ENCODE measurements around the gene C1QTNF6. TPM values are rescaled to one million over a fixed set of nuclear protein-coding genes. Genes with fewer than 3 reads are reported as not detected.

The C1QTNF6 gene
- polyA plus RNA-seq, 1 donor, result 18.6 TPM

- no peak for DNase-seq
- 71% methylated on average over 1 of the region's 8 CpGs for WGBS (ENCODE audit: insufficient coverage, low lambda C conversion rate)
- H3K27ac ChIP-seq (ENCODE audit: low read length), result no peak overlapping the region
- no peaks in the 10 kb centered on the region for H3K27me3 ChIP-seq (ENCODE audit: control insufficient read depth, insufficient read depth, low read length)
- H3K4me3 ChIP-seq (ENCODE audit: low read length), result no peak overlapping the region
- no peaks in the 10 kb centered on the region for H3K36me3 ChIP-seq (ENCODE audit: control insufficient read depth, insufficient read depth, low read length)
- no peaks in the 10 kb centered on the region for H3K4me1 ChIP-seq (ENCODE audit: control insufficient read depth, insufficient read depth, low read length)
- no peaks in the 10 kb centered on the region for H3K9me3 ChIP-seq (ENCODE audit: control insufficient read depth, low read depth, low read length)
Measured at GRCh38 chr22:37222440-37222971, 34.5 kb upstream of the C1QTNF6 start.

GRCh38 chr22:37221424-37222333 lies 33.6 kb upstream of the C1QTNF6 start:
- Histone ChIP-seq H3K27ac (ENCODE audit: low read length) (no peak overlapping the region), H3K36me3 (ENCODE audit: control insufficient read depth, insufficient read depth, low read length) (no peaks in the 10 kb centered on the region), H3K27me3 (ENCODE audit: control insufficient read depth, insufficient read depth, low read length) (no peaks in the 10 kb centered on the region), H3K4me3 (ENCODE audit: low read length) (no peak overlapping the region), H3K4me1 (ENCODE audit: control insufficient read depth, insufficient read depth, low read length) (no peaks in the 10 kb centered on the region), H3K9me3 (ENCODE audit: control insufficient read depth, low read depth, low read length) (no peaks in the 10 kb centered on the region)
- no peak for DNase-seq
- 100% methylated on average over 1 of the region's 10 CpGs for WGBS (ENCODE audit: insufficient coverage, low lambda C conversion rate)

GRCh38 chr22:37220543-37220981 lies 32.5 kb upstream of the C1QTNF6 start:
- H3K4me1 ChIP-seq (ENCODE audit: control insufficient read depth, insufficient read depth, low read length), result no peaks in the 10 kb centered on the region

DNA sequence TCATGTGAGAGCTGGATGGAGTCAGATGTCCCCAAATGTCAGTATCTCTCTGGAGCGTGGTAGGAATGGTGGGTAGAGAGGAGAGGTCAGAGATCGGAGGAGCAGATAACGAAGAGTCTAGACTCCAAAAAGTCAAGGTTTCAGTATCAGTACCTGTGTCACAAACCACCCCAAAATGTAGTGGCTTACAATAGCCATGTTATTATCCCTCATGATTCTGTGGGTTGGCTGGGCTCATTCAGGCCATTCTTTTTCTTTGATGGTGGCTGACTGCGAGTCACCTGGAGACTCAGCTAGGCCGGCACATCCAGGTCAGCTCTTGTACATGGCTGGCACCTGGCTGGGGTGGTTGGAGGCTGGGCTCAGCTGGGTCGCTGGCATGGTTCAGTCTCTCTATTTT lies 31.5 kb upstream of the C1QTNF6 start:
- no peaks in the 10 kb centered on the region for H3K27me3 ChIP-seq (ENCODE audit: control insufficient read depth, insufficient read depth, low read length)
- no peaks in the 10 kb centered on the region for H3K9me3 ChIP-seq (ENCODE audit: control insufficient read depth, low read depth, low read length)
- WGBS (ENCODE audit: insufficient coverage, low lambda C conversion rate), result no CpG with 5 or more reads among the region's 6 CpGs
- no peak overlapping the region for H3K27ac ChIP-seq (ENCODE audit: low read length)
- DNase-seq, result no peak
- no peaks in the 10 kb centered on the region for H3K4me1 ChIP-seq (ENCODE audit: control insufficient read depth, insufficient read depth, low read length)
- no peaks in the 10 kb centered on the region for H3K36me3 ChIP-seq (ENCODE audit: control insufficient read depth, insufficient read depth, low read length)
- no peak overlapping the region for H3K4me3 ChIP-seq (ENCODE audit: low read length)

More at GRCh38 chr22:37220543-37220981, 32.5 kb upstream of the C1QTNF6 start:
- Histone ChIP-seq H3K36me3 (ENCODE audit: control insufficient read depth, insufficient read depth, low read length) (no peaks in the 10 kb centered on the region), H3K9me3 (ENCODE audit: control insufficient read depth, low read depth, low read length) (no peaks in the 10 kb centered on the region), H3K27ac (ENCODE audit: low read length) (no peak overlapping the region), H3K27me3 (ENCODE audit: control insufficient read depth, insufficient read depth, low read length) (no peaks in the 10 kb centered on the region), H3K4me3 (ENCODE audit: low read length) (no peak overlapping the region)
- no peak for DNase-seq
- no CpG with 5 or more reads among the region's 4 CpGs for WGBS (ENCODE audit: insufficient coverage, low lambda C conversion rate)

DNA sequence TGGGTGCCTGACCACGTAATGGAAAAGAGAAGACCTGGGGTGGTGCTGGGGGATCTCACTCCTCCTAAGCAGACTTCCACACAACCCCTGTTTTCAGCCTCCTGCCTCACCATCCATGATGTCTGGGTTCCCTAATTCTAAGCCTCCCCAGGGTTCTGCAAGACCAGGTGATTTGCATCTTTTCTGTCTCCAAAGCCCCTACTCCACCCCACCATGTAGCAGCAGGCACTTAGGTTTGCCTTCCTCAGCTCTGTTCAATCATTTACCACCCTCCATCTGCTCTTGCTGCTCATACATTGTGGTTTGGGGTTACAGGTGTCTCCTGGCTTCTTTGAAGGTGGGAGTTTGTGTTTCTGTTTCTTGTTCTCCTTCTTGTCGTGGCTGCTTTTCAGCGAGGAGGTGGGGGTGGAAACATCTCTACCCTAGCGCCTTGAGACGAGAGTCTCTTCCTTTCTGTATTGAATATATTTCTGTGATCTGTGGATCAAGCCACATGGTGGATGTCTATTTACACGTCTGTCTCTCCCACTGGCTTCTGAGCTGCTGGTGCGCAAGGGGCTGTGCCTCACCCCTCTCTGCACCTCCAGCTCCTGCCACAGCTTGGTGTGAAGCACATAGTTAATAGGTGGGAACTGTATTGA lies 30.8 kb upstream of the C1QTNF6 start:
- Histone ChIP-seq H3K27ac (ENCODE audit: low read length) (no peak overlapping the region), H3K36me3 (ENCODE audit: control insufficient read depth, insufficient read depth, low read length) (no peaks in the 10 kb centered on the region), H3K27me3 (ENCODE audit: control insufficient read depth, insufficient read depth, low read length) (no peaks in the 10 kb centered on the region), H3K4me1 (ENCODE audit: control insufficient read depth, insufficient read depth, low read length) (peaks cover 3% of the 10 kb centered on the region), H3K9me3 (ENCODE audit: control insufficient read depth, low read depth, low read length) (no peaks in the 10 kb centered on the region), H3K4me3 (ENCODE audit: low read length) (no peak overlapping the region)
- WGBS (ENCODE audit: insufficient coverage, low lambda C conversion rate), result no CpG with 5 or more reads among the region's 7 CpGs
- no peak for DNase-seq

DNA sequence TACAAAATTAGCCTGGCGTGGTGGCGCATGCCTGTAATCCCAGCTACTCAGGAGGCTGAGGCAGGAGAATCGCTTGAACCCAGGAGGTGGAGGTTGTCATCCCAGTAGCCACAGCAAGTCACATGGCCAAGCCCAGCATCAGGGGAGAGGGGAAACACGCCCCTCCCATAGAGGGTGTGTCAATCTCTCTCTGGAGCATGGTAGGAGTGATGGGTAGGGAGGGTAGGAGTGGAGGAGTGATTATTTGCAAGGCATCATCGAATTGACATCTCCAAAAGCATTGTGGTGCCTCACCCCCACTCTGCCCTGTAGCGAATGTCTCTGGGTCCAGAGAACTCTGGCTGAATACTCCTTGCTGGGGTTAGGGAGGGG lies 30.3 kb upstream of the C1QTNF6 start:
- WGBS (ENCODE audit: insufficient coverage, low lambda C conversion rate), result no CpG with 5 or more reads among the region's 6 CpGs
- H3K4me3 ChIP-seq (ENCODE audit: low read length), result no peak overlapping the region
- peaks cover 3% of the 10 kb centered on the region for H3K4me1 ChIP-seq (ENCODE audit: control insufficient read depth, insufficient read depth, low read length)
- no peaks in the 10 kb centered on the region for H3K27me3 ChIP-seq (ENCODE audit: control insufficient read depth, insufficient read depth, low read length)
- no peaks in the 10 kb centered on the region for H3K36me3 ChIP-seq (ENCODE audit: control insufficient read depth, insufficient read depth, low read length)
- no peak for DNase-seq
- H3K9me3 ChIP-seq (ENCODE audit: control insufficient read depth, low read depth, low read length), result no peaks in the 10 kb centered on the region
- H3K27ac ChIP-seq (ENCODE audit: low read length), result no peak overlapping the region

DNA sequence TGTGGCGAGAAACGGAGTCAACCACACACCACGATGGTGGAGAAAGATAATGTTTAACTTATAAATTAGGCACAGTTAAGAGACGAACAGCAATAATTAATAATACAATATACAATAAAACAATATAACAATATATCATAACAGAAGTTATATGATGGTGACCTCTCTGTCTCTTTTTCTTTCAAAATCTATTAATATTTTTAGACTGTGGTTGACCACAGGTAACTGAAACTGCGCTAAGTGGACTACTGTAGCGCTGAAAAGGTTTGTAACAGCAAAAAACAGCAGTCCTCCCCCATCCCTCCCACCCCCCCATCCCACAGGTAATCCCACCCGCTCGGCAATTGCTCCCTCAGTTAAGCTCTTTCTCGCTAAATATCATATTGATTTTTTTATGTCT lies 27.8 kb upstream of the C1QTNF6 start:
- Histone ChIP-seq H3K4me3 (ENCODE audit: low read length) (no peak overlapping the region), H3K9me3 (ENCODE audit: control insufficient read depth, low read depth, low read length) (no peaks in the 10 kb centered on the region), H3K27ac (ENCODE audit: low read length) (no peak overlapping the region), H3K4me1 (ENCODE audit: control insufficient read depth, insufficient read depth, low read length) (peaks cover 22% of the 10 kb centered on the region), H3K36me3 (ENCODE audit: control insufficient read depth, insufficient read depth, low read length) (no peaks in the 10 kb centered on the region), H3K27me3 (ENCODE audit: control insufficient read depth, insufficient read depth, low read length) (no peaks in the 10 kb centered on the region)
- 60% methylated on average over 2 of the region's 9 CpGs for WGBS (ENCODE audit: insufficient coverage, low lambda C conversion rate)
- no peak for DNase-seq

DNA sequence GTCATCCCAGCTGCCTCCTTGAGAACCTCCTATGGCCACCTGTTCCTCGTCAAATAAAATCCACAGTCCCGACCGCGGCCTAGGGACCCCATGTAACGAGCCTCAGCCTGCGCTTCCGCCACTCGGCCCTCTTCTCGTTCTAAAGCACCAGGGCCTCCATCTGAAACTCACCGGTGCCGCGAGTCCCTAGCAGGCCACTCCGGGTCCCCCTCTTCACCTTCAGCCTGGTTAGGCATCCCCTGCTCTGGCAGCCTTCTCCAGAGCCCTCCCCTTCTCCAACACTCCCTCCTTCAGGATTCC lies 26.6 kb upstream of the C1QTNF6 start:
- WGBS (ENCODE audit: insufficient coverage, low lambda C conversion rate), result no CpG with 5 or more reads among the region's 13 CpGs
- Histone ChIP-seq H3K27ac (ENCODE audit: low read length) (no peak overlapping the region), H3K9me3 (ENCODE audit: control insufficient read depth, low read depth, low read length) (no peaks in the 10 kb centered on the region), H3K36me3 (ENCODE audit: control insufficient read depth, insufficient read depth, low read length) (no peaks in the 10 kb centered on the region), H3K4me3 (ENCODE audit: low read length) (no peak overlapping the region), H3K27me3 (ENCODE audit: control insufficient read depth, insufficient read depth, low read length) (no peaks in the 10 kb centered on the region), H3K4me1 (ENCODE audit: control insufficient read depth, insufficient read depth, low read length) (peaks cover 31% of the 10 kb centered on the region)
- no peak for DNase-seq

- Histone ChIP-seq H3K4me3 (ENCODE audit: low read length) (no peak overlapping the region), H3K36me3 (ENCODE audit: control insufficient read depth, insufficient read depth, low read length) (no peaks in the 10 kb centered on the region), H3K27ac (ENCODE audit: low read length) (no peak overlapping the region), H3K9me3 (ENCODE audit: control insufficient read depth, low read depth, low read length) (no peaks in the 10 kb centered on the region), H3K4me1 (ENCODE audit: control insufficient read depth, insufficient read depth, low read length) (peaks cover 31% of the 10 kb centered on the region), H3K27me3 (ENCODE audit: control insufficient read depth, insufficient read depth, low read length) (no peaks in the 10 kb centered on the region)
- DNase-seq, result no peak
- no CpG with 5 or more reads among the region's 13 CpGs for WGBS (ENCODE audit: insufficient coverage, low lambda C conversion rate)
Measured at GRCh38 chr22:37213941-37214730, 26.1 kb upstream of the C1QTNF6 start.

GRCh38 chr22:37213218-37213855 lies 25.3 kb upstream of the C1QTNF6 start:
- peaks cover 34% of the 10 kb centered on the region for H3K4me1 ChIP-seq (ENCODE audit: control insufficient read depth, insufficient read depth, low read length)
- H3K9me3 ChIP-seq (ENCODE audit: control insufficient read depth, low read depth, low read length), result no peaks in the 10 kb centered on the region
- no peak for DNase-seq
- no peak overlapping the region for H3K4me3 ChIP-seq (ENCODE audit: low read length)
- WGBS (ENCODE audit: insufficient coverage, low lambda C conversion rate), result no CpG with 5 or more reads among the region's 18 CpGs
- no peaks in the 10 kb centered on the region for H3K36me3 ChIP-seq (ENCODE audit: control insufficient read depth, insufficient read depth, low read length)
- no peaks in the 10 kb centered on the region for H3K27me3 ChIP-seq (ENCODE audit: control insufficient read depth, insufficient read depth, low read length)
- no peak overlapping the region for H3K27ac ChIP-seq (ENCODE audit: low read length)

Measured in large intestine (tissue), 3 donors.